Measurements from ENCODE around the gene SNRPB2. TPM values are rescaled to one million over a fixed set of nuclear protein-coding genes. Genes with fewer than 3 reads are reported as not detected.

SNRPB2 gene
- polyA plus RNA-seq, 1 donor from 2014 or later: 302 TPM

DNA sequence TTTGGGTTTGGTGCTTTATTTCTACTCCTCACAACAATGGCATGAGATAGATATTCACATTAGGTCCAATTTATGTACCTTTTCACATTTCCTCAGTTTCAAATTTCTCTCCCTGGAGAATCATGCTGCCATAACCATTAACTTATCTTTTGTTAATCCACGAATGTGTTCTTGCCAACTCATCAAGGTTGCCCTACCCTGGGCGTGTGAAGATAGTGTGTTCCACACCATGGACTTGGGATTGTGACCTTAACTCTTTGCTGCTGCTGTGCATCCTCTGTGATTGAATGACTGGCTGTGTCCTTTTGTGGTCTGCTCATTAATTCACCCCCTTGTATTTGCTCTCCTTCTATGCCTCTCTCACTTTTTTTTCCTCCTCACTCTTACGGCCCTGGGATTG, 34.2 kb upstream of the SNRPB2 start:
- H3K4me2 ChIP-seq (ENCODE audit: low read length): no peak overlapping the region
- no peak for TF ChIP-seq RAD21 (conservative IDR thresholded peaks at IDR 0.05)
- no peak for TF ChIP-seq TAF1 (IDR thresholded peaks at IDR 0.05; ENCODE audit: low read depth)
- no peak for TF ChIP-seq POLR2AphosphoS5 (IDR thresholded peaks at IDR 0.05)
- no peak for TF ChIP-seq SMC3 (conservative IDR thresholded peaks at IDR 0.05; ENCODE audit: poor library complexity)
- no peak for TF ChIP-seq MXI1 (conservative IDR thresholded peaks at IDR 0.05; ENCODE audit: poor library complexity, severe bottlenecking)
- no peak for TF ChIP-seq EZH2 (IDR thresholded peaks at IDR 0.05; ENCODE audit: borderline replicate concordance, insufficient read depth, low read length, poor library complexity, severe bottlenecking)
- TF ChIP-seq EP300 (conservative IDR thresholded peaks at IDR 0.05; ENCODE audit: poor library complexity, severe bottlenecking): no peak
- TF ChIP-seq, protein P1, sequence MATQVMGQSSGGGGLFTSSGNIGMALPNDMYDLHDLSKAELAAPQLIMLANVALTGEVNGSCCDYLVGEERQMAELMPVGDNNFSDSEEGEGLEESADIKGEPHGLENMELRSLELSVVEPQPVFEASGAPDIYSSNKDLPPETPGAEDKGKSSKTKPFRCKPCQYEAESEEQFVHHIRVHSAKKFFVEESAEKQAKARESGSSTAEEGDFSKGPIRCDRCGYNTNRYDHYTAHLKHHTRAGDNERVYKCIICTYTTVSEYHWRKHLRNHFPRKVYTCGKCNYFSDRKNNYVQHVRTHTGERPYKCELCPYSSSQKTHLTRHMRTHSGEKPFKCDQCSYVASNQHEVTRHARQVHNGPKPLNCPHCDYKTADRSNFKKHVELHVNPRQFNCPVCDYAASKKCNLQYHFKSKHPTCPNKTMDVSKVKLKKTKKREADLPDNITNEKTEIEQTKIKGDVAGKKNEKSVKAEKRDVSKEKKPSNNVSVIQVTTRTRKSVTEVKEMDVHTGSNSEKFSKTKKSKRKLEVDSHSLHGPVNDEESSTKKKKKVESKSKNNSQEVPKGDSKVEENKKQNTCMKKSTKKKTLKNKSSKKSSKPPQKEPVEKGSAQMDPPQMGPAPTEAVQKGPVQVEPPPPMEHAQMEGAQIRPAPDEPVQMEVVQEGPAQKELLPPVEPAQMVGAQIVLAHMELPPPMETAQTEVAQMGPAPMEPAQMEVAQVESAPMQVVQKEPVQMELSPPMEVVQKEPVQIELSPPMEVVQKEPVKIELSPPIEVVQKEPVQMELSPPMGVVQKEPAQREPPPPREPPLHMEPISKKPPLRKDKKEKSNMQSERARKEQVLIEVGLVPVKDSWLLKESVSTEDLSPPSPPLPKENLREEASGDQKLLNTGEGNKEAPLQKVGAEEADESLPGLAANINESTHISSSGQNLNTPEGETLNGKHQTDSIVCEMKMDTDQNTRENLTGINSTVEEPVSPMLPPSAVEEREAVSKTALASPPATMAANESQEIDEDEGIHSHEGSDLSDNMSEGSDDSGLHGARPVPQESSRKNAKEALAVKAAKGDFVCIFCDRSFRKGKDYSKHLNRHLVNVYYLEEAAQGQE (IDR thresholded peaks at IDR 0.05; ENCODE audit: borderline replicate concordance): no peak
- TF ChIP-seq, protein P2, sequence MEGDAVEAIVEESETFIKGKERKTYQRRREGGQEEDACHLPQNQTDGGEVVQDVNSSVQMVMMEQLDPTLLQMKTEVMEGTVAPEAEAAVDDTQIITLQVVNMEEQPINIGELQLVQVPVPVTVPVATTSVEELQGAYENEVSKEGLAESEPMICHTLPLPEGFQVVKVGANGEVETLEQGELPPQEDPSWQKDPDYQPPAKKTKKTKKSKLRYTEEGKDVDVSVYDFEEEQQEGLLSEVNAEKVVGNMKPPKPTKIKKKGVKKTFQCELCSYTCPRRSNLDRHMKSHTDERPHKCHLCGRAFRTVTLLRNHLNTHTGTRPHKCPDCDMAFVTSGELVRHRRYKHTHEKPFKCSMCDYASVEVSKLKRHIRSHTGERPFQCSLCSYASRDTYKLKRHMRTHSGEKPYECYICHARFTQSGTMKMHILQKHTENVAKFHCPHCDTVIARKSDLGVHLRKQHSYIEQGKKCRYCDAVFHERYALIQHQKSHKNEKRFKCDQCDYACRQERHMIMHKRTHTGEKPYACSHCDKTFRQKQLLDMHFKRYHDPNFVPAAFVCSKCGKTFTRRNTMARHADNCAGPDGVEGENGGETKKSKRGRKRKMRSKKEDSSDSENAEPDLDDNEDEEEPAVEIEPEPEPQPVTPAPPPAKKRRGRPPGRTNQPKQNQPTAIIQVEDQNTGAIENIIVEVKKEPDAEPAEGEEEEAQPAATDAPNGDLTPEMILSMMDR (IDR thresholded peaks at IDR 0.05; ENCODE audit: poor library complexity, severe bottlenecking): no peak
- H2AFZ ChIP-seq (ENCODE audit: low read depth, low read length): no peak overlapping the region
- no peak overlapping the region for H3K27ac ChIP-seq (ENCODE audit: low read length)
- no peaks in the 10 kb centered on the region for H3K79me2 ChIP-seq (replicated peaks; ENCODE audit: insufficient read depth, low read length)
- H3K9me2 ChIP-seq (ENCODE audit: insufficient read depth, low read length): no peaks in the 10 kb centered on the region
- no peaks in the 10 kb centered on the region for H3F3A ChIP-seq (ENCODE audit: insufficient read depth, low read length, poor library complexity, severe bottlenecking)
- no peaks in the 10 kb centered on the region for H4K20me1 ChIP-seq (ENCODE audit: insufficient read depth)
- no peak overlapping the region for H3K9ac ChIP-seq (ENCODE audit: low read length)
- no peak overlapping the region for H3K4me3 ChIP-seq (ENCODE audit: low read length)
- no peaks in the 10 kb centered on the region for H3K27me3 ChIP-seq (ENCODE audit: insufficient read depth, low read depth, low read length)
- H3K36me3 ChIP-seq (ENCODE audit: insufficient read depth, low read length): no peaks in the 10 kb centered on the region
- no peaks in the 10 kb centered on the region for H3K9me3 ChIP-seq (ENCODE audit: low read length)

DNA sequence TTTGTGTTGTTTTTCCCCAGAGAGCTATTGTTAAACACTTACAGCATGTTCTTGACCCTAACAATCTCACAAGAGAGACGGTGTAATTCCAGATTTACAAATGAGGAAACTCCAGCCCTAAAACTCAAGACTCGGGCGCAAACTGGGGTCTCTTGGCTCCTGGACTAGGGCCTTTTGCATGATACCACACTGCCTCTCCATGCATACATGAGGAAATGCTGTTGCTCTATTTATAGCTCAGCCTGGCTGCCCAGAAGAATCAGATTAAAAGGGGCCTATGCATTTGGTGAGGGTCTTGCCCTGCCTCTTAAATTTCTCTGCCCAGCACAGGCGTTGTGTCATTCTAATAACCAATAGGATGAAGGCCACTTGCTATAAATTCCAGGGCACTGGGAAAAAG, 30.5 kb upstream of the SNRPB2 start:
- Histone ChIP-seq H3K79me2 (replicated peaks; ENCODE audit: insufficient read depth, low read length) (no peaks in the 10 kb centered on the region), H3K36me3 (ENCODE audit: insufficient read depth, low read length) (no peaks in the 10 kb centered on the region), H3K4me3 (ENCODE audit: low read length) (no peak overlapping the region), H4K20me1 (ENCODE audit: insufficient read depth) (no peaks in the 10 kb centered on the region), H3K27me3 (ENCODE audit: insufficient read depth, low read depth, low read length) (no peaks in the 10 kb centered on the region), H3K9me3 (ENCODE audit: low read length) (no peaks in the 10 kb centered on the region), H3K9me2 (ENCODE audit: insufficient read depth, low read length) (no peaks in the 10 kb centered on the region), H3F3A (ENCODE audit: insufficient read depth, low read length, poor library complexity, severe bottlenecking) (no peaks in the 10 kb centered on the region), H3K9ac (ENCODE audit: low read length) (no peak overlapping the region), H3K4me2 (ENCODE audit: low read length) (no peak overlapping the region), H3K27ac (ENCODE audit: low read length) (no peak overlapping the region), H2AFZ (ENCODE audit: low read depth, low read length) (no peak overlapping the region)
- TF ChIP-seq POLR2AphosphoS5 (IDR thresholded peaks at IDR 0.05) (no peak), EZH2 (IDR thresholded peaks at IDR 0.05; ENCODE audit: borderline replicate concordance, insufficient read depth, low read length, poor library complexity, severe bottlenecking) (no peak), TAF1 (IDR thresholded peaks at IDR 0.05; ENCODE audit: low read depth) (no peak), RAD21 (conservative IDR thresholded peaks at IDR 0.05) (peak; percentile 43), EP300 (conservative IDR thresholded peaks at IDR 0.05; ENCODE audit: poor library complexity, severe bottlenecking) (no peak), SMC3 (conservative IDR thresholded peaks at IDR 0.05; ENCODE audit: poor library complexity) (peak; percentile 44)
- TF ChIP-seq, protein P2 (IDR thresholded peaks at IDR 0.05; ENCODE audit: poor library complexity, severe bottlenecking): peak; percentile 36
- TF ChIP-seq, protein P1 (IDR thresholded peaks at IDR 0.05; ENCODE audit: borderline replicate concordance): no peak

All from neural cell (in vitro differentiated cells).